Effector CD4-positive, alpha-beta T cell (primary cell): Measurements from ENCODE around the gene TMPRSS12.
"Not testable (repeated sequence)": the region's sequence is repeated elsewhere in the genome, so short reads cannot be mapped to it uniquely, and the experiment has no call there.

Source experiments
- DNase-seq: peaks from one replicate; pipeline ENCODE4 v3.0.0-alpha.2; 2020

Gene TMPRSS12

DNA sequence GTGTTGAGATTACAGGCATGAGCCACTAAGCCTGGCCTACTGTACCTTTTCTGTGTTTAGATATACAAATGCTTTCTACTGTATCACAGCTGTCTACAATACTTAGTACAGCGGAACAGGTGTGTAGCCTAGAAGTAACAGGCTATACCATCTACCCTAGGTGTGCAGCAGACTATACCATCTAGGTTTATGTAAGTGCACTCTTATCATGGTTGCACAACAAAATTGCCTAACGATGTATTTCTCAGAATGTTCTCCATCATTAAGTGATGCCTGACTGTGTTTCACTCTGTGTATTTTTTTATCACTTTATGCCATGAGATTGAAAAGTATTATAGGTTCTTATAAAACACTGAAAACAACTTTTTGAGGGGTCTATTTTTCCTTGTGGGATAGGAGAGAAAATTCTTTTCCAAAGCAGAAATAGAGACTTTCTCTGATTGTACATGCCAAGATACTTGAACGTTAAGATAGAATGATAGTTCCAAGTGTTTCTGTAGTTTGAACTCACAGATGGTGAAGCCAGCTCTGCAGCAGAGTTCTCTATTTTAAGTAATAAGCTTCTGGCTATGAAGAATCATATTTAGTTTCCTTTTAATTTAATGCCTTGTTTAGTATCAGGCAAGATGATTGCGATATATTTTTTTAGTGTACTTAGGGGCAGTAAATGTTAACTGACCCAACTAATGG is 17.0 kb downstream of the TMPRSS12 start:
- DNase-seq, result no peak

DNA sequence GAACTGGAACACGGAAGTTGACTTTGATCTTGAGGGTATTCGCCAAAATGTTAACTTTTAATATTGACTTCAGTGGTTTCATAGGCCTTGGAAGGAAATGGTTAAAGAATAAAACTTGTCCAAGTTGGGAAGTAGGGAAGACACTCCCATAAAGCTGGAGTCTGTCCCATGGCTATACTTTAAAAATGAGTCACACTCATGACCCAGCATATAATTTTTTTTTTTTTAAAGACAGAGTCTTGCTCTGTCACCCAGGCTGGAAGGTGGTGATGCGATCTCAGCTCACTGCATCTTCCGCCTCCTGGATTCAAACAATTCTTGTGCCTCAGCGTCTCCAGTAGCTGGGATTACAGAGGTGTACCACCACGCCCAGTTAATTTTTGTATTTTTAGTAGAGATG is 19.6 kb downstream of the TMPRSS12 start:
- DNase-seq, result no peak

DNA sequence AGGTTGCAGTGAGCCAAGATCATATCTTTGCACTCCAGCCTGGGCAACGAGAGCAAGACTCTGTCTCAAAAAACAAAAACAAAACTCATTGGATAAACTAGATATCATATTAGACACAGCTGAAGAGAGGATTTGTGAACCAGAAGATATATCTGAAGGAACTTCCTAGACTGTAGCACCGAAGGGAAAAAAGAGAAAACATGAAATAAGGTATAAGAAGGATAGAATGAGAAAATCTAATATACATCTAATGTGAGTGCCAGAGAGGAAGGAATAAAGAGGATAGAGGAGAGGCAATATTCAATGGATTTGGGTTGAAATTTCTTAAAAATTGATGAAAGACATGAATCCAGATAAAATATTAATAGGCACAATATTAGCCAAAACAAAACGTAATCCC is 22.5 kb downstream of the TMPRSS12 start:
- no peak for DNase-seq

DNA sequence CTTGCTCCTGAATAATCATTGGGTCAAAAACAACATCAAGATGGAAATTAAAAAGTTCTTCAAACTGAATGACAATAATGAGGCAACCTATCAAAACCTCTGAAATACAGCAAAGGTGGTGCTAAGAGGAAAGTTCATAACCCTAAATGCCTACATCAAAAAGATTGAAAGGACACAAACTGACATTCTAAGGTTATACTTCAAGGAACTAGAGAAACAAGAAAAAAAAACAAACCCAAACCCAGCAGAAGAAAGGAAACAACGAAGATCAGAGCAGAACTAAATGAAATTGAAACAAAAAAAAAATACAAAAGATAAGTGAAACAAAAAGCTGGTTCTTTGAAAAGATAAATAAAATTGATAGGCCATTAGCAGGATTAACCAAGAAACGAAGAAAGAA is 26.2 kb downstream of the TMPRSS12 start:
- DNase-seq, result not testable (repeated sequence)

DNA sequence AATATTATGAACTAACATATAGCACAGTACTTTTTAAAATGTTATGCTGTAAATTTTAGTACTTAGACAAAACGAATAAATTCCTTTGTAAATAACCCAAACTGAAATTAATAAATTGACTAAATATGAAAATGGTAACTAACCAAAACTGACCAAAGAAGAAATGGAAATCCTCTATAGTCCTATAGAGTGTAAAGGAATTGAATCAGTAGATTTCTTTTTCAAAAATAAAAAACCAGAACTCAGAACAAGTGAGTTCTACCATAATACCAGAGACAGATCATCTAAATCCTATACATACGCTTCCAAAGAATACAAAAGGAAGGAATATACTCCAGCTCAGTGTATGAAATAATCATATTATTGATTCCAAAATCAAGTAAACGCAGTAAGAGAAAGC is 39.8 kb downstream of the TMPRSS12 start:
- no peak for DNase-seq

DNA sequence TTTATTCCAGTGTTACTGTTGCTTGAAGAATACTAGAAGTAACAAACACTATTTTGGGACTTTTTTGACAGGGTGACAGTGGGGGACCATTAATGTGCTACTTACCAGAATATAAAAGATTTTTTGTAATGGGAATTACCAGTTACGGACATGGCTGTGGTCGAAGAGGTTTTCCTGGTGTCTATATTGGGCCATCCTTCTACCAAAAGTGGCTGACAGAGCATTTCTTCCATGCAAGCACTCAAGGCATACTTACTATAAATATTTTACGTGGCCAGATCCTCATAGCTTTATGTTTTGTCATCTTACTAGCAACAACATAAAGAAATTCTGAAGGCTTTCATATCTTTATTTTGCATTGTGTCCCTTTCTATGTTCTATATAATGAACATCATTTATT is 44.5 kb downstream of the TMPRSS12 start:
- no peak for DNase-seq

DNA sequence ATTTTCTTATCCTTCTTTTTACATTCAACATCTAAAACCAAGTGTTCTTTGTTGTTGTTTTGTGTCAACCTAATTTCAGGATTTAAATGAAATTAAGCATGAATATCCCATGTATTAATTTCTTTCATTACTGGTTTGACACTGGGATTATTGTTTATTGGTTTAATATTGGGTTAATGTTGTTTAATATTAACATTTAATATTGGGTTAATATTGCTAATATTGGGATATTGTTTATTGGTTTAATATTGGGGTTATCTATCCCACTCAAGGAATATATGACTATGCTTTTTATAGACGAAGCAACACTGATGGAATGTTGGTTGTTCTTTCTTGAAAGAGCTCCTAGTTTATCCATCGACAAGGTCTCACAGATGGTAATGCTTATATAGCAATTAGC is 45.9 kb downstream of the TMPRSS12 start:
- DNase-seq, result no peak

DNA sequence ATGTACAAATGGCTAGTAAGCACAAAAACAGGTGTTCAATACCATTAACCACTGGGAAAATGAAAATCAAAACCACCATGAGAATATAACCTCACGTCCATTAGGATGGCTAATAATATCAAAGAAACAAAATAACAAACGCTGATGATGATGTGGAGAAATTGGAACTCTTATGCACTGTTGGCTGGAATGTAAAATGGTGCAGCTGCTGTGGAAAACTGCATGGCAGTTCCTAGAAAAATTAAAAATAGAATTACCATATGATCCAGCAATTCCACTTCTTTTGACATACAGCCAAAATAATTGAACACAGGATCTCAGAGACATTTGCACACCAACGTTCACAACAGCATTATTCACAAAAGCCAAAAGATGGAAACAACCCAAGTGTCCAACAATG is 51.5 kb downstream of the TMPRSS12 start:
- DNase-seq, result no peak

DNA sequence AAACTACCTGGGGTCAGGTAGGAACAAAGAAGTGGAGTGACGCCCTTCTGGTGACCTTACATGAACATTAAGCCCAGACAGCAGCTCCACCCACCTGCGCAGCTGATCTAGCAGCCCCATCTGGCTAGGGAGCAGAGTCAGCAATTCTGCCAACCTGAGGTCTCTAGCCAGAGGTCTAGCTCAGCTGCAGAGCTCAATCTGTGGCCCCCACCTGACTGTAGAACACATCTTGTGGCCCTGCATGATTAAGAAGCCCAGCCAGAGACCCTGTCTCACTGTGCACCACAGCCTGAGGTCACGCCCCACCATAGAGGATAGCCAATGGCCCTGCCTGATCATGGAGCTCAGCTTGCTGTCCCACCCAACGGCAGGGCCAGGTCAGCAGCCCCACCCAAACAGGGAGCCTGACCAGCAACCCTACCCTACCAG is 59.0 kb downstream of the TMPRSS12 start:
- DNase-seq, result no peak

DNA sequence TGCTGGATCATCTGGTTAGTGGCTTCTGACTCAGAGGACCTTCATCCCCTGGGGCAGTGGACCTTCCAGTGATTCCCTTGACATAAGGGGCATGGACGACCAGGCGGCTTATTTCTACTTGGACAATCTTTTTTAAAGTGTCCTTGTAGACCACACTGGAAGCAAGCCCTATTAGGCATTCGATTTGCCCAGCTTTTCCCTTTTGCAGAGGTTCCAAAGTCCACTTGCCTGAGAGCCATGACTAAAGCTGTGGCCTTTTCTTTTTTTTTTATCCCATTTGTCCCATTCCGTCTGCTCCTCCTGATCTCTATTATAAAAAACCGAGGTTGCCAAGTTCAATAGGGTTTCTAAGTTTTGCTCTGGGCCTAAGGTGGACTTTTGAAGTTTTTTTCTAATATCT is 65.8 kb downstream of the TMPRSS12 start:
- not testable (repeated sequence) for DNase-seq

DNA sequence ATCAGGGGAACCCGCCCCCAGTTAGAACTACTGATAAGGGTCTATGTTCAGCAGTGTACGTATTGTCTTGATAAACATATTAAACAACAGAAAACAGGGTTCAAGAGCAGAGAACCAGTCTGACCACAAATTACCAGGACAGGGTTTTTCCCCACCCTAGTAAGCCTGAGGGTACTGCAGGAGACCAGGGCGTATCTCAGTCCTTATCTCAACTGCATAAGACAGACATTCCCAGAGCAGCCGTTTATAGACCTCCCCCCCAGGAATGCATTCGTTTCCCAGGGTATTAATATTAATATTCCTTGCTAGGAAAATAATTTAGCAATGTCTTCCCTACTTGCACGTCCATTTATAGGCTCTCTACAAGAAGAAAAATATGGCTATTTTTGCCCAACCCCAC is 69.6 kb downstream of the TMPRSS12 start:
- DNase-seq, result not testable (repeated sequence)

DNA sequence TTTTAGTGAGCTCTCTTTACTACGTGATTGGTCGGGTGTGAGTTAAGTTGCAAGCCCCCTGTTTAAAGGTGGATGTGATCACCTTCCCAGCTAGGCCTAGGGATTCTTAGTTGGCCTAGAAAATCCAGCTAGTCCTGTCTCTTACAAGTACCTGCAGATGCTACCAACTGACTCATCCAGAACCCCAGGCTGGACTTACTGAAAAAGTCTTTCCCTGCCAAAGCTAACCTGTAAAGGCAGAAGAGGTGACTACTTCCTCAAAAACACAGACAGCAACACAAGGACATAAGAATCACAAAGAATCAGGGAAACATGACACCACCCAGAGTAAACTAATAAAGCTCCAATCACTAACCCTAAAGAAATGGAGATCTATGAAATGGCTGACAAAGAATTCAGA is 70.5 kb downstream of the TMPRSS12 start:
- no peak for DNase-seq

DNA sequence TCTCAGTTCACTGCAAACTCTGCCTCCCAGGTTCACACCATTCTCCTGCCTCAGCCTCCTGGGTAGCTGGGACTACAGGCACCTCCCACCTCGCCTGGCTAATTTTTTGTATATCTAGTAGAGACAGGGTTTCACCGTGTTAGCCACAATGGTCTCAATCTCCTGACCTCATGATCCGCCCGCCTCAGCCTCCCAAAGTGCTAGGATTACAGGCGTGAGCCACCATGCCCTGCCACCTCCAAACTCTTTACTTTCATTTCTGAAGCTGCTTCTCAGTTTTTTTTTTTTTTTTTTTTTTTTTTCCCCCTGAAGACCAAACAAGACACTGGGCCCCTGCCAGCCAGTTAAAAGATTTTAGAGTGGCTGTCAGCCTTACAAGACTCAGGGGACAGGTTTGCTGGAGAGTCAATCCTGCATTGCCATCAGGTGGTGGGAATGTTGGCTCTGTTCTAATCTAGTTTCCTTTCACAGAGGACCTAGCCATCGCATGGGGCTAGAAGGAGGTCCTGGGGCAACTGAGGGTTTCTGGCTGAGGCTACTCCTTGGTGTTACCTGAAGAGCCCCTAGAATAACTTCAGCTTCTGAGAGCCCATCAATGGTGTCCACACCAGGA is 72.3 kb downstream of the TMPRSS12 start:
- no peak for DNase-seq

DNA sequence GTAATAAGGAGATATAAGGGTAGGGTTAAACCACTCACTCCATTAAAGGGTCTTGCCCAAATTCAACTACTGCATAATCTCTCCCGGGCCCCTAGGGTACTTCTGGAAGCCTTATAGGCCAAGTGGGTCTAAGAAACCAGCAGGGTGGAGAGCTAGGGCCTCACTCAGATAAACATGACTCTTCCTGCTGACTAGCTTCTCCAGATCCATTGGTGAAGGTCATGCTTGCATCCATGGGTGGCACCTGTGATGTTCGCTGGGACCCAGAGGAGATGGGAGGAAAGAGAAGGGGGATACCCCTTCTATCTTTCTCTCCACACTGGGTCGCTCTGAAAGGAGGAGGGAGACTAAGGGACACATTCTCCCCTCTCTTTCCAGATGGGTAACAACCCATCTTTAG is 73.6 kb downstream of the TMPRSS12 start:
- no peak for DNase-seq

DNA sequence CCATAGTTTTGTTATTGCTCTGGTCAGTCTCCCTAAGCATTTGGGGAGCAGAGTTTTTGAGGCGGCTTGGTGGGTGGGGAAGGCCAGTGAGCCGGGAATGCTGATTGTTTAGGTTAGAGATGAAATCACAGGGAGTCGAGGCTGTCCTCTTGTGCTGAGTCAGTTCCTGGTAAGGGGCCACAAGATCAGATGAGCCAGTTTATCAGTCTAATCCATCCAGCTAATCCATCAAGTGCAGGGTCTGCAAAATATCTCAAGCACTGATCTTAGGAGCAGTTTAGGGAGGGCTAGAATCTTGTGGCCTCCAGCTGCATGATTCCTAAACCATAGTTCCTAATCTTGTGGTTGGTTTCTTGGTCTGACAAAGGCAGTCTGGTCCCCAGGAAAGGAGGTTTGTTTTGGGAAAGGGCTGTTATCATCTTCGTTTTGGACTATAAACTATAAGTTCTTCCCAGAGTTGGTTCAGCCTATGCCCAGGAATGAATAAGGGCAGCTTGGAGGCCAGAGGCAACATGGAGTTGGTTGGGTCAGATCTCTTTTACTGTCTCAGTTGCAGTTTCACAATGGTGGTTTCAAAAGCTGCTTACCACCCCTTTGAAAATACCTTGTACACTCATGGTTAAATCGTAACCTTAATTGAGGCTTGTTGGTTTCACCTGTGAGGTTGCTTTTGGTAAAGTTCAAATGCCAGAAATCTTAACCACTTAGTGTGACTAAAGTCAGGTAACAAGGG is 76.0 kb downstream of the TMPRSS12 start:
- no peak for DNase-seq

DNA sequence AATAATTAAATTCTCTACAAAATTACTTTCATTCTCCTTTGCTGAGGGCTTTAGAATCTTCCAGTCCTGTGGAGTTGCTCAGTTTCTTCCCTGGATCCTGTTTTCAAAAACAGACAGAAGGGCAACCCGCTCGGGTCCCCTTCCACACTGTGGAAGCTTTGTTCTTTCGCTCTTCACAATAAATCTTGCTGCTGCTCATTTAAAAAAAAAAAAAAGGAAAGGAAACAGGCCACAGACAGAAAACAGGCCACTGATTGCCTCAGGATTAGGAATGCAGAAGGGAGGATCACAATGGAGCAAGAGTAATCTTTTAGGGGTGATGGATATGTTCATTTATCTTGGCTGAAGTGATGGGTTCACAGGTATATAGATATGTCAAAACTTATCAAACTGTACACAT is 80.1 kb downstream of the TMPRSS12 start:
- DNase-seq, result no peak

DNA sequence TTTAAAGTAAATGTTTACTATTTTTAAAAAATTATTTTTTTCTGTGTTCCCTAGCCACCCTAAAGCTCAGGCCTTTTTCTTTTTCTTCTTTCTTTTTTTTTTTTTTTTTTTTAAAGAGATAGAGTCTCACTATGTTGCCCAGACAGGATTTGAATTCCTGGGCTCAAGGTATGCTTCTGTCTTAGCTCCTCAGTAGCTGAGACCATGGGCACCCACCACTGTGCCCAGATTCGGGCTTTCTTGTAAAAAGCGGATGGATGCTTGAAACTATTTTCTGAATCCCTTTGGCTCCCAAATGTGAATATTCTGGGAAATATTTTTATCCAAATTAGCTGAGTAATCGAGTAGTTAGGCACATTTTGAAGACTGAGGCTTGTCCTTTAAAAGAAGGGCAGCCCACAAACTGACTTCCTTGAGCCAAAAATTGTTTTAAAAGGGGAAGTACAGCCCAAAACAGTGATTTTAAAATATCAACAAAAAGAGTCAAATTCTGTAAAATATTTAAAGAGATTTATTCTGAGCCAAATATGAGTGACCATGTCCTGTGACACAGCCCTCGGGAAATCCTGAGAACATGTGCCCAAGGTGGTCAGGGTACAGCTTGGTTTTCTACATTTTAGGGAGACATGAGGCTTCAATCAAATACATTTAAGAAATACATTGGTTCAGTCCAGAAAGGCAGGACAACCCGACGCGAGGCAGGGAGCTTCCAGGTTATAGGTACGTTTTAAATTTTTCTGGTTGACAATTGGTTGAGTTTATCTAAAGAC is 80.8 kb downstream of the TMPRSS12 start:
- DNase-seq, result no peak

DNA sequence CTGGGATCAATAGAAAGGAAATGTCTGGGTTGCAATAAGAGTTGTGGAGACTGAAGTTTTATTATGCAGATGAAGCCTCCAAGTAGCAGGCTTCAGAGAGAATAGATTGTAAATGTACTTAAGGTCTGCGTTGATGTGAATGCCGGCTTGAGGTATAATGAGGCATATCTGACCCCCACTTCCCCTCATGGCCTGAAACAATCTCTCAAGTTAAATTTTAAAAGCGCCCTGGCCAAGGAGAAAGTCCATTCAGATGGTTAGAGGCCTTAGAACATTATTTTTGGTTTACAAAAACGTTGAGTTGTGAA is 81.4 kb downstream of the TMPRSS12 start:
- no peak for DNase-seq

DNA sequence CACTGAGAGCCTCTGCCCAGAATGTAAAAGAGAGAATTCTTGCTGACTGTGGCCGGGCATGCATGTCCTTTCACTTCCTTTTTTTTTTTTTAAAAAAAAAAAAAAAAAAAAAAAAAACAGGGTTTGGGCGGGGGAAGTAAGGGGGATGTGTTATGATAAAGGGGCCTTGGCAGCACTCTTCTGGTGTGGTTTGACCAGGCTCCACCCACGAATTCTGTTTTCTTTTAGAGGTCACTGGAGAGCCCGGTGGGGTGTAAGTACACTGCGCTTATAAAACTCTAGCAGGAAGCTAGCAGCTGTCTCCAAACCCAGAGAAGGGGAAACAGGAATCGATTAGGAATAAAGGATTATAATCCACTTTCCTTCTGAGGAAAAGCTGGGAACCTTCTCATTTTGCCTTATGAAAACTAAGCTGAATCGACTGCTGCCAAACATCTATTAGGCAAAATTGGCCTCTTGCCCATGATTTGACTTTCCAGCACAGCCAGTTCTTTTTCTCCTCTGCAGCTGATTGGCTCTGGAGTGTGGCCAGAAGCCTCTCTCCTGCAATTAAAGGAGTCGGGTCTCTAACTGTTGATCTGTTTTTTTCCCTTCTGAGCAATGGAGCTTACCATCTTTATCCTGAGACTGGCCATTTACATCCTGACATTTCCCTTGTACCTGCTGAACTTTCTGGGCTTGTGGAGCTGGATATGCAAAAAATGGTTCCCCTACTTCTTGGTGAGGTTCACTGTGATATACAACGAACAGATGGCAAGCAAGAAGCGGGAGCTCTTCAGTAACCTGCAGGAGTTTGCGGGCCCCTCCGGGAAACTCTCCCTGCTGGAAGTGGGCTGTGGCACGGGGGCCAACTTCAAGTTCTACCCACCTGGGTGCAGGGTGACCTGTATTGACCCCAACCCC is 82.0 kb downstream of the TMPRSS12 start:
- no peak for DNase-seq

DNA sequence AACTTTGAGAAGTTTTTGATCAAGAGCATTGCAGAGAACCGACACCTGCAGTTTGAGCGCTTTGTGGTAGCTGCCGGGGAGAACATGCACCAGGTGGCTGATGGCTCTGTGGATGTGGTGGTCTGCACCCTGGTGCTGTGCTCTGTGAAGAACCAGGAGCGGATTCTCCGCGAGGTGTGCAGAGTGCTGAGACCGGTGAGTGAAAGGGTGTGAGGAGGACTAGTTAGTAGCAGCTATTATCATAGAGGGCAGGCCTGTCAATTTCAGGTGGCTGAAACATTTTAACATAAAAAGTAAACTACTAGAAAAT is 82.6 kb downstream of the TMPRSS12 start:
- DNase-seq, result no peak

DNA sequence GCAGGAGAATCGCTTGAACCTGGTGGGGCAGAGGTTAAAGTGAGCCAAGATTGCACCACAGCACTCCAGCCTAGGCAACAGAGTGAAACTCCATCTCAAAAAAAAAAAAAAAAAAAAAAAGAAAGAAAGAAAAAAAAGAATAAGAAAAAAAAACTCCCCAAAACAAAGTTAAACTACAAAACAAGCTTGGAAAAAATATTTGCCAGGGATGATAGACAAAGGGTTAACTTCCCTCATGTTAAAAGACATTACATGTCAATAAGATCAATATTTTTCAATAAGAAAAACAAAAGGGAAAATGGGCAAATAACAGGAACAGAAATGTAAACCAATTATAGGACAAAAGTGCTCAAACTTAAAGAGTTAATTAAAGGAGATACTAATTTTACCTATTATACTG is 83.2 kb downstream of the TMPRSS12 start:
- no peak for DNase-seq

DNA sequence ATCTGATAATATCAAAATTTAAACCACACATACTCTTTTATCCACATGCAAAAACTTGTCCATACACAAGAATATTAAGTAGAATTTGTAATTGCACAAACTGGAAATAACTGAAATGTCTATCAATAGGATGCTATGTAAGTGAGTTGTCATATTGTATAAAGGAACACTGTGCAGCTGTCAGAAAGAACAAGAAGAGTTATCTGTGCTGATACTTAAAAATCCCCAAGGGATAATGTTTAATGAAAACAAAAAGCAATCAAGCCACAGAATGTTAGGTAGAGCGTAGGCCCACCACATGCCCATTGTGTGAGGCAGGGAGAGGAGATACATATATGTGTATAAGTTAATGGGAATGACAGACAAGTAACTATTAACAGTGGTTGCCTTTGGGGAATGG is 83.7 kb downstream of the TMPRSS12 start:
- no peak for DNase-seq

DNA sequence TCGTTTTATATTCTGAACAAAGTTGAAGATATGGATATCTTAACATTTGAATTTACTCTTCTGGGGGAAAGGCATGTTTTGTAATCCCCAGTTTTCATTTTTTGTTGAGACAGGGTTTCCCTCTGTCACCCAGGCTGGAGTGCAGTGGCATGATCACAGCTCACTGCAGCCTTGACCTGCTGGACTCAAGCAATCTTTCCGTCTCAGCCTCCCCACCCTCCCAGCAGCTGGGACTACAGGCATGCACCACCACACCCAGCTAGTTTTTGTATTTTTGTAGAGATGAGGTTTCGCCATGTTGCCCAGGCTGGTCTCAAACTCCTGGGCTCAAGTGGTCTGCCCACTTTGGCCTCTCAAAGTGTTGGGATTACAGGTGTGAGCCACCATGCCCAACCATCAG is 84.2 kb downstream of the TMPRSS12 start:
- DNase-seq, result not testable (repeated sequence)
